A549 (cell line): ENCODE measurements around the gene MT1F. TPM values are rescaled to one million over a fixed set of nuclear protein-coding genes. Genes with fewer than 3 reads are reported as not detected.
A peak's percentile ranks its signal among the peaks of the same experiment; 100 is the strongest.

Source experiments
- ATAC-seq, 2 experiments: fragments of 200-7000 bp in 1 of 2; fragments of >200 bp in 1 of 2; cut with Nextera tagmentation in 1 of 2; cut with Tn5 transposase in 1 of 2; 3 replicates each; pipeline versions ENCODE4 v1.8.0 to v1.9.1; 2018 to 2020; ENCODE audit warnings: mild to moderate bottlenecking in 1 of 2, moderate library complexity in 1 of 2
- CTCF ChIA-PET: fragments of 300-600 bp; sonication (Branson Sonifier 250); formaldehyde crosslinking; extraction: SDS; loops from one replicate; lab custom pipeline; 2021; ENCODE audit warnings: antibody characterized with exemption, inconsistent platforms; lab: Yijun Ruan, JAX
- POLR2A ChIA-PET: fragments of 350-600 bp; formaldehyde crosslinking; extraction: SDS; loops from one replicate; lab custom pipeline; 2021; ENCODE audit warnings: antibody characterized with exemption, inconsistent platforms; lab: Yijun Ruan, JAX
- DNase-seq, 2 experiments: peaks; one replicate each; pipeline versions ENCODE4 v3.0.0 to v3.0.0-alpha.2; 2011 to 2016; ENCODE audit warnings: low read depth in 1 of 2, low spot score in 1 of 2
- FAIRE-seq: peaks from 2 replicates; lab custom pipeline; 2011; peaks lifted over from hg19 to GRCh38; lab: Jason Lieb, UNC
- H3K27ac ChIP-seq, 2 experiments: fragments of >200 bp; sonication (Bioruptor Twin); formaldehyde crosslinking; 3 replicates each; pipeline ENCODE4 v1.5.1; 2016 to 2017
- H3K4me1 ChIP-seq: fragments of >200 bp; sonication (Bioruptor Twin); formaldehyde crosslinking; 3 replicates; pipeline ENCODE4 v1.6.1; 2016
- H3K4me2 ChIP-seq: fragments of >200 bp; sonication (Bioruptor Twin); formaldehyde crosslinking; 3 replicates; pipeline ENCODE4 v1.6.1; 2016
- H3K4me3 ChIP-seq: fragments of >200 bp; sonication (Bioruptor Twin); formaldehyde crosslinking; 3 replicates; pipeline ENCODE4 v1.5.1; 2016
- H3K9me3 ChIP-seq: fragments of >200 bp; sonication (Bioruptor Twin); formaldehyde crosslinking; 3 replicates; pipeline ENCODE4 v1.6.1; 2016
- CBX2 ChIP-seq: fragments of 200-600 bp; sonication (generic); IDR thresholded peaks from 2 replicates; pipeline ENCODE4 v1.6.1; 2016; ENCODE audit warnings: low read depth, mild to moderate bottlenecking, borderline replicate concordance
- CBX8 ChIP-seq: fragments of 200-600 bp; sonication (generic); IDR thresholded peaks from 2 replicates; pipeline ENCODE4 v1.6.1; 2016
- CEBPB ChIP-seq, 2 experiments: fragments of >200 bp in 1 of 2; sonication (Bioruptor Twin) in 1 of 2; formaldehyde crosslinking in 1 of 2; IDR thresholded peaks; 2 replicates each; pipeline ENCODE4 v1.6.1; 2012 to 2016
- CHD2 ChIP-seq: fragments of 150-350 bp; IDR thresholded peaks from 2 replicates; pipeline ENCODE4 v1.6.1; 2014; ENCODE audit warnings: low read length; ENCODE audit not compliant: partially characterized antibody
- EHMT2 ChIP-seq: fragments of 200-600 bp; sonication (generic); IDR thresholded peaks from 2 replicates; pipeline ENCODE4 v1.6.1; 2016; ENCODE audit warnings: antibody characterized with exemption, low read depth, mild to moderate bottlenecking, moderate library complexity
- FOSB ChIP-seq: fragments of 250-450 bp; sonication (Bioruptor Pico); IDR thresholded peaks from 2 replicates; pipeline ENCODE4 v1.5.0; 2020; ENCODE audit warnings: mild to moderate bottlenecking, moderate library complexity
- FOSL2 ChIP-seq, 2 experiments: fragments of 450-650 bp in 1 of 2; fragments of >200 bp in 1 of 2; sonication (Bioruptor Twin) in 1 of 2; formaldehyde crosslinking; IDR thresholded peaks; 2 replicates each; pipeline versions ENCODE4 v1.5.0 to v1.6.1; 2016 to 2020; ENCODE audit warnings: mild to moderate bottlenecking in 1 of 2, moderate library complexity in 1 of 2
- HOXB13 ChIP-seq: fragments of 250-450 bp; sonication (Bioruptor Pico); IDR thresholded peaks from 2 replicates; pipeline ENCODE4 v1.5.0; 2020; ENCODE audit warnings: low read depth, mild to moderate bottlenecking, moderate library complexity
- JUN ChIP-seq, 2 experiments: fragments of >200 bp; sonication (Bioruptor Twin); formaldehyde crosslinking; IDR thresholded peaks; 2 replicates in 1 of 2; 3 replicates in 1 of 2; pipeline ENCODE4 v1.6.1; 2016 to 2017
- KDM1A ChIP-seq: fragments of 200-600 bp; sonication (generic); IDR thresholded peaks from 2 replicates; pipeline ENCODE4 v1.6.1; 2016; ENCODE audit warnings: low read depth, mild to moderate bottlenecking
- KDM5A ChIP-seq: fragments of 200-600 bp; sonication (generic); IDR thresholded peaks from 2 replicates; pipeline ENCODE4 v1.6.1; 2016; ENCODE audit warnings: antibody characterized with exemption, mild to moderate bottlenecking
- MAFK ChIP-seq: fragments of 450-650 bp; IDR thresholded peaks from 2 replicates; pipeline ENCODE4 v1.6.1; 2014; ENCODE audit not compliant: partially characterized antibody
- MAZ ChIP-seq: fragments of 150-350 bp; IDR thresholded peaks from 2 replicates; pipeline ENCODE4 v1.6.1; 2014; ENCODE audit warnings: antibody characterized with exemption, low read depth, low read length, borderline replicate concordance
- PHF8 ChIP-seq: fragments of 200-600 bp; sonication (generic); IDR thresholded peaks from 2 replicates; pipeline ENCODE4 v1.6.1; 2016; ENCODE audit warnings: low read depth, mild to moderate bottlenecking, antibody characterized with exemption, moderate library complexity, borderline replicate concordance
- RCOR1 ChIP-seq: fragments of 150-350 bp; IDR thresholded peaks from 2 replicates; pipeline ENCODE4 v1.6.1; 2014; ENCODE audit warnings: antibody characterized with exemption, low read length, low read depth
- RNF2 ChIP-seq: fragments of 200-600 bp; sonication (generic); IDR thresholded peaks from 2 replicates; pipeline ENCODE4 v1.6.1; 2016; ENCODE audit warnings: low read depth, mild to moderate bottlenecking, antibody characterized with exemption, moderate library complexity, borderline replicate concordance
- TP53 ChIP-seq: fragments of 250-450 bp; sonication (Bioruptor Pico); IDR thresholded peaks from 2 replicates; pipeline ENCODE4 v1.5.0; 2021; ENCODE audit warnings: mild to moderate bottlenecking, moderate library complexity
- ZC3H11A ChIP-seq: fragments of 450-650 bp; IDR thresholded peaks from 2 replicates; pipeline ENCODE4 v1.6.1; 2014; ENCODE audit warnings: antibody characterized with exemption, mild to moderate bottlenecking
- ZFP36 ChIP-seq: fragments of 450-650 bp; IDR thresholded peaks from 2 replicates; pipeline ENCODE4 v1.6.1; 2014; ENCODE audit warnings: borderline replicate concordance; ENCODE audit not compliant: partially characterized antibody
- ZNF302 ChIP-seq: fragments of 250-450 bp; sonication (Bioruptor Pico); IDR thresholded peaks from 2 replicates; pipeline ENCODE4 v1.9.0; 2021; ENCODE audit warnings: inconsistent platforms, mild to moderate bottlenecking, moderate library complexity
- ZSCAN20 ChIP-seq: fragments of 250-450 bp; sonication (Bioruptor Pico); IDR thresholded peaks from 2 replicates; pipeline ENCODE4 v1.8.0; 2022; ENCODE audit warnings: mild to moderate bottlenecking, moderate library complexity
- WGBS: methylation state at CpG from one replicate; pipeline ENCODE4 v1.1.6; 2017; ENCODE audit errors: missing lambda C conversion rate; 5-methylcytosine and 5-hydroxymethylcytosine counted together
- polyA plus RNA-seq, 4 experiments: library from polyadenylated mRNA; depleted of rRNA in 3 of 4; stranded (reverse); fragments of >200 nt; fragmentation: RNase III in 1 of 4; extraction: RNeasy Plus Mini Kit Qiagen cat#74134 plus additional on column Dnase treatment in 1 of 4; gene quantifications; 2 replicates in 3 of 4; 3 replicates in 1 of 4; pipeline ENCODE4 v1.2.3, GENCODE V29; 2011 to 2017
- TF ChIP-seq, protein P1 (sequence below): IDR thresholded peaks from 2 replicates; pipeline ENCODE4 v1.6.1; 2012
- TF ChIP-seq, protein P2 (sequence below): fragments of 250-450 bp; sonication (Bioruptor Pico); IDR thresholded peaks from 2 replicates; pipeline ENCODE4 v1.5.0; 2021; ENCODE audit warnings: mild to moderate bottlenecking, moderate library complexity, borderline replicate concordance
- TF ChIP-seq, protein P3 (sequence below): fragments of 150-350 bp; IDR thresholded peaks from 2 replicates; pipeline ENCODE4 v1.6.1; 2014; ENCODE audit warnings: low read depth, mild to moderate bottlenecking, low read length
- TF ChIP-seq, protein P4 (sequence below): fragments of 250-450 bp; sonication (Bioruptor Pico); IDR thresholded peaks from 2 replicates; pipeline ENCODE4 v1.5.0; 2020; ENCODE audit warnings: low read depth, mild to moderate bottlenecking, moderate library complexity

Gene MT1F
- polyA plus RNA-seq, 2 of the 4 experiments (the other 2 are of a cell fraction): 4.1 to 11.3 TPM

DNA sequence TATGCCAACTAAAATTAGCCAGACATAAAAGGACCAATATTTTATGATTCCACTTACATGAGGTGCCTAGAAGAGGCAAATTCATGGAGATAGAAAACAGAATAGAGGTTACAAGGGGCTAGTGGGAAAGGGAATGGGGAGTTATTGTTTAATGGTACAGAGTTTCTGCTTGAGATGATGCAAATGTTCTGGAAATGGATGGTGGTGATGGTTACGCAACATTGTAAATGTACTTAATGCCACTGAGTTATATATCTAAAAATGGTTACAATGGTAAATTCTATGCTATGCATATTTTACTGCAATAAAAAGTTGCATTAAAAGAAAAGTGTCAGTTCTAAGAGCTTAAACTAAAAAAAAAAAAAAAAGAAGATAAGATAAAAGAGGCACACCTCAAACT lies 42.4 kb downstream of the MT1F start:
- no peak overlapping the region for H3K4me2 ChIP-seq
- DNase-seq (no peak), ATAC-seq (no peak), FAIRE-seq (no peak)
- H3K4me1 ChIP-seq: peaks cover 2% of the 10 kb centered on the region; the same call in 1 of the 3 replicates
- WGBS: 93% methylated on average over 1 of the region's 1 CpG
- H3K27ac ChIP-seq: no peak overlapping the region; a peak in 1 of 6 replicates
- peak; percentile 51 to 78; a peak in 3 of 4 replicates for TF ChIP-seq CEBPB (IDR thresholded peaks at IDR 0.05)
- TF ChIP-seq EHMT2: no peak
- no peak for TF ChIP-seq CBX2
- no peak for TF ChIP-seq PHF8
- ChIA-PET CTCF (interaction anchor here (1.1 to 4.6 kb wide), 12 partner anchors 9 to 373 kb away, joined by 3 to 104 read pairs (median 30); partner anchors contain the start of genes MT1X and MT2A), POLR2A (interaction anchor here (0.7 to 1.3 kb wide), 3 partner anchors 18 to 137 kb away, joined by 3 to 8 read pairs (median 5); partner anchors contain the start of genes MT1X and MT2A)
- H3K9me3 ChIP-seq: 0 out of 3 replicates have a peak, but pooled peaks cover 6% of the 10 kb centered on the region
- H3K4me3 ChIP-seq: no peak overlapping the region

DNA sequence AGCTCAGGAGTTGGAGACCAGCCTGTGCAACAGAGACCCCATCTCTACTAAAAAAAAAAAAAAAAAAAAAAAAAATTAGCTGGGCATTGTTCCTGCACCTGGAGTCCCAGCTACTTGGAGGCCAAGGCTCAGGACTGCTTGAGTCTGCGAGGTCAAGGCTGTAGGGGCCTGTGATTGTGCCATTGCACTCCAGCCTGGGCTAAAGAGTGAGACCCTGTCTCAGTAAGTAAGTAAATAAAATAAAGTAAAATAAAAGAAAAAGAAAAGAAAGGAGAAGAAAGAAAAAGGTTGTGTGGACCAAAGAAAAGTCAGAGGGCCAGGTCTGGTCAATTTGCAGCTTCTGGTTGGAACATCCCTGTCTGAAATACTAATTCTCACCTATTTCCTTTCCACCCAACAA lies 42.9 kb downstream of the MT1F start:
- WGBS: 94% methylated on average over 1 of the region's 1 CpG
- FAIRE-seq: no peak
- Histone ChIP-seq H3K4me2 (no peak overlapping the region), H3K4me1 (peaks cover 2% of the 10 kb centered on the region; the same call in 1 of the 3 replicates), H3K27ac (no peak overlapping the region), H3K4me3 (no peak overlapping the region), H3K9me3 (0 out of 3 replicates have a peak, but pooled peaks cover 6% of the 10 kb centered on the region)
- CTCF ChIA-PET: interaction anchor here (0.6 to 4.6 kb wide), 21 partner anchors 9 to 399 kb away, joined by 3 to 104 read pairs (median 22); partner anchors contain the start of genes BBS2, MT1A, MT1G and MT1X
- no peak for ATAC-seq
- TF ChIP-seq FOSB (CRISPR knock-in tag) (no peak), CEBPB (IDR thresholded peaks at IDR 0.05) (no peak), ZC3H11A (no peak), ZSCAN20 (no peak), TP53 (CRISPR knock-in tag) (no peak), MAZ (no peak), FOSL2 (IDR thresholded peaks at IDR 0.05) (no peak), FOSL2 (CRISPR knock-in tag; IDR thresholded peaks at IDR 0.05) (no peak), ZFP36 (no peak), KDM5A (no peak), RNF2 (no peak), CHD2 (no peak), ZNF302 (CRISPR knock-in tag) (no peak), MAFK (no peak), KDM1A (no peak)
- TF ChIP-seq, protein P1, sequence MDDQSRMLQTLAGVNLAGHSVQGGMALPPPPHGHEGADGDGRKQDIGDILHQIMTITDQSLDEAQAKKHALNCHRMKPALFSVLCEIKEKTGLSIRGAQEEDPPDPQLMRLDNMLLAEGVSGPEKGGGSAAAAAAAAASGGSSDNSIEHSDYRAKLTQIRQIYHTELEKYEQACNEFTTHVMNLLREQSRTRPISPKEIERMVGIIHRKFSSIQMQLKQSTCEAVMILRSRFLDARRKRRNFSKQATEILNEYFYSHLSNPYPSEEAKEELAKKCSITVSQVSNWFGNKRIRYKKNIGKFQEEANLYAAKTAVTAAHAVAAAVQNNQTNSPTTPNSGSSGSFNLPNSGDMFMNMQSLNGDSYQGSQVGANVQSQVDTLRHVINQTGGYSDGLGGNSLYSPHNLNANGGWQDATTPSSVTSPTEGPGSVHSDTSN: no peak
- TF ChIP-seq, protein P2, sequence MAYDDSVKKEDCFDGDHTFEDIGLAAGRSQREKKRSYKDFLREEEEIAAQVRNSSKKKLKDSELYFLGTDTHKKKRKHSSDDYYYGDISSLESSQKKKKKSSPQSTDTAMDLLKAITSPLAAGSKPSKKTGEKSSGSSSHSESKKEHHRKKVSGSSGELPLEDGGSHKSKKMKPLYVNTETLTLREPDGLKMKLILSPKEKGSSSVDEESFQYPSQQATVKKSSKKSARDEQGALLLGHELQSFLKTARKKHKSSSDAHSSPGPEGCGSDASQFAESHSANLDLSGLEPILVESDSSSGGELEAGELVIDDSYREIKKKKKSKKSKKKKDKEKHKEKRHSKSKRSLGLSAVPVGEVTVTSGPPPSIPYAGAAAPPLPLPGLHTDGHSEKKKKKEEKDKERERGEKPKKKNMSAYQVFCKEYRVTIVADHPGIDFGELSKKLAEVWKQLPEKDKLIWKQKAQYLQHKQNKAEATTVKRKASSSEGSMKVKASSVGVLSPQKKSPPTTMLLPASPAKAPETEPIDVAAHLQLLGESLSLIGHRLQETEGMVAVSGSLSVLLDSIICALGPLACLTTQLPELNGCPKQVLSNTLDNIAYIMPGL (CRISPR knock-in tag): no peak
- TF ChIP-seq, all 56 proteins: peak for 0
- DNase-seq: no peak
- POLR2A ChIA-PET: interaction anchor here (0.7 to 1.5 kb wide), 4 partner anchors 16 to 137 kb away, joined by 3 to 8 read pairs (median 4); partner anchors contain the start of genes MT1X and MT2A

DNA sequence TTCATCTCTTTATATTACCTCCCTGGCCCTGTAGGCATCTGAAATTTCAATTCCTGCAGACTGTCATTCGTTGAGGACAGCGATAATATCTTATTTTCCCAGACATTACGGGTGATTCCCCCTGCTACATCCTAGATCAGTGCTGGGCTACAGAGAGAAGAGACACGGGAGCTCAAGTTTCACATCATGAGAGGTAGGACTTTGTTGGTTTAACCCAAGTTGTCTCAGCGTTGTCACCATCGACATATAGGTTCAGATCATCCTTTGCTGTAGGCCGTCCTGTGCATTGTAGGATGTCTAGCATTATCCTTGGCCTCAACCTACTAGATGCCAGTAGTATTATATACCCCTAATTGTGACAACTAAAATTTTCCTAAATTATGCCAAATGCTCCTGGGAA lies 43.8 kb downstream of the MT1F start:
- FAIRE-seq: no peak
- POLR2A ChIA-PET: interaction anchor here (0.8 to 2.4 kb wide), 6 partner anchors 17 to 101 kb away, joined by 3 to 17 read pairs (median 5); partner anchors contain the start of genes MT1X and MT2A
- WGBS: 88% methylated on average over 7 of the region's 7 CpGs

More for the DNA sequence above, 43.8 kb downstream of the MT1F start:
- TF ChIP-seq, protein P3, sequence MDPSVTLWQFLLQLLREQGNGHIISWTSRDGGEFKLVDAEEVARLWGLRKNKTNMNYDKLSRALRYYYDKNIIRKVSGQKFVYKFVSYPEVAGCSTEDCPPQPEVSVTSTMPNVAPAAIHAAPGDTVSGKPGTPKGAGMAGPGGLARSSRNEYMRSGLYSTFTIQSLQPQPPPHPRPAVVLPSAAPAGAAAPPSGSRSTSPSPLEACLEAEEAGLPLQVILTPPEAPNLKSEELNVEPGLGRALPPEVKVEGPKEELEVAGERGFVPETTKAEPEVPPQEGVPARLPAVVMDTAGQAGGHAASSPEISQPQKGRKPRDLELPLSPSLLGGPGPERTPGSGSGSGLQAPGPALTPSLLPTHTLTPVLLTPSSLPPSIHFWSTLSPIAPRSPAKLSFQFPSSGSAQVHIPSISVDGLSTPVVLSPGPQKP: no peak
- TF ChIP-seq, protein P4, sequence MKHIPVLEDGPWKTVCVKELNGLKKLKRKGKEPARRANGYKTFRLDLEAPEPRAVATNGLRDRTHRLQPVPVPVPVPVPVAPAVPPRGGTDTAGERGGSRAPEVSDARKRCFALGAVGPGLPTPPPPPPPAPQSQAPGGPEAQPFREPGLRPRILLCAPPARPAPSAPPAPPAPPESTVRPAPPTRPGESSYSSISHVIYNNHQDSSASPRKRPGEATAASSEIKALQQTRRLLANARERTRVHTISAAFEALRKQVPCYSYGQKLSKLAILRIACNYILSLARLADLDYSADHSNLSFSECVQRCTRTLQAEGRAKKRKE (CRISPR knock-in tag): no peak
- TF ChIP-seq RCOR1 (no peak), JUN (IDR thresholded peaks at IDR 0.05) (no peak), HOXB13 (no peak), CBX8 (no peak)
- TF ChIP-seq, all 56 proteins: peak for 0
- Histone ChIP-seq H3K4me2 (peak overlapping the region; percentile 35; the same call in 1 of the 3 replicates), H3K4me1 (peaks cover 2% of the 10 kb centered on the region; the same call in 1 of the 3 replicates), H3K9me3 (0 out of 3 replicates have a peak, but pooled peaks cover 6% of the 10 kb centered on the region), H3K27ac (peak overlapping the region; percentile 2 to 31; a peak in 1 of 6 replicates), H3K4me3 (no peak overlapping the region)
- DNase-seq (no peak), ATAC-seq (no peak; a peak in 2 of 6 replicates)
- CTCF ChIA-PET: interaction anchor here (0.6 to 4.6 kb wide), 71 partner anchors 9 to 943 kb away, joined by 3 to 104 read pairs (median 5); partner anchors contain the start of genes BBS2, MT1A, MT1G and MT1X
